CD14-positive monocyte (primary cell): ENCODE data around the gene GLCCI1. TPM values are rescaled to one million over a fixed set of nuclear protein-coding genes. Genes with fewer than 3 reads are reported as not detected.

ENCODE experiments used
- DNase-seq, 3 donors: peaks; one replicate each; pipeline ENCODE4 v3.0.0-alpha.2; 2011 to 2022
- H2AFZ ChIP-seq: 2 replicates; pipeline ENCODE4 v1.6.0; 2012; ENCODE audit warnings: mild to moderate bottlenecking, low read depth, low read length, inconsistent platforms; ENCODE audit not compliant: insufficient read depth, poor library complexity, severe bottlenecking
- H3K27ac ChIP-seq, 2 donors: 1 replicate in 1 of 2; 2 replicates in 1 of 2; pipeline ENCODE4 v1.5.1; 2012 to 2013; ENCODE audit warnings: low read length in 2 of 2, control low read depth in 1 of 2, inconsistent platforms in 1 of 2, low read depth in 1 of 2, mild to moderate bottlenecking in 1 of 2
- H3K27me3 ChIP-seq, 2 donors: one replicate each; pipeline versions ENCODE4 v1.6.0 to v1.6.1; 2011 to 2013; ENCODE audit warnings: low read length in 2 of 2; ENCODE audit not compliant: control insufficient read depth in 2 of 2, insufficient read depth in 2 of 2
- H3K36me3 ChIP-seq, 2 donors: replicated peaks in 1 of 2; 1 replicate in 1 of 2; 2 replicates in 1 of 2; pipeline versions ENCODE4 v1.5.1 to v1.6.1; 2012 to 2013; ENCODE audit warnings: low read length in 2 of 2, control low read depth in 1 of 2, inconsistent platforms in 1 of 2, mild to moderate bottlenecking in 1 of 2; ENCODE audit not compliant: insufficient read depth in 2 of 2, control insufficient read depth in 1 of 2
- H3K4me1 ChIP-seq, 2 donors: 1 replicate in 1 of 2; 2 replicates in 1 of 2; pipeline versions ENCODE4 v1.5.1 to v1.6.1; 2012 to 2013; ENCODE audit warnings: low read length in 2 of 2, control low read depth in 1 of 2, inconsistent platforms in 1 of 2, mild to moderate bottlenecking in 1 of 2, moderate library complexity in 1 of 2; ENCODE audit not compliant: insufficient read depth in 2 of 2, control insufficient read depth in 1 of 2
- H3K4me2 ChIP-seq: replicated peaks from 2 replicates; pipeline ENCODE3; 2012; ENCODE audit warnings: low read length, moderate library complexity, mild to moderate bottlenecking; ENCODE audit not compliant: poor library complexity, severe bottlenecking; ENCODE audit errors: extremely low read depth
- H3K4me3 ChIP-seq, 3 experiments: fragments of 200-600 bp in 1 of 3; sonication (generic) in 1 of 3; replicated peaks in 1 of 3; 1 replicate in 2 of 3; 2 replicates in 1 of 3; pipeline ENCODE4 v1.5.1; 2011 to 2013; ENCODE audit warnings: low read length in 3 of 3, mild to moderate bottlenecking in 3 of 3, control low read depth in 2 of 3, low read depth in 2 of 3, inconsistent platforms in 1 of 3, moderate library complexity in 1 of 3
- H3K79me2 ChIP-seq: 2 replicates; pipeline ENCODE4 v1.6.0; 2012; ENCODE audit warnings: mild to moderate bottlenecking, control low read depth, inconsistent platforms, low read length, moderate library complexity; ENCODE audit not compliant: insufficient read depth
- H3K9ac ChIP-seq: 2 replicates; pipeline ENCODE4 v1.6.0; 2017; ENCODE audit warnings: low read length, mild to moderate bottlenecking; ENCODE audit not compliant: insufficient read depth, poor library complexity, severe bottlenecking
- H3K9me3 ChIP-seq, 2 donors: replicated peaks in 1 of 2; 1 replicate in 1 of 2; 2 replicates in 1 of 2; pipeline versions ENCODE4 v1.5.1 to v1.6.1; 2012 to 2013; ENCODE audit warnings: low read length in 2 of 2, control low read depth in 1 of 2; ENCODE audit not compliant: control insufficient read depth in 1 of 2, insufficient read depth in 1 of 2
- H4K20me1 ChIP-seq: 2 replicates; pipeline ENCODE4 v1.6.0; 2012; ENCODE audit warnings: mild to moderate bottlenecking, low read length, control low read depth, moderate library complexity; ENCODE audit not compliant: insufficient read depth
- H3K27ac Mint-ChIP-seq, 7 donors: one replicate each; pipeline ENCODE4 v1.8.0; 2020; ENCODE audit warnings: mild to moderate bottlenecking in 7 of 7, mixed read lengths in 7 of 7, moderate library complexity in 6 of 7, inconsistent platforms in 2 of 7
- H3K27me3 Mint-ChIP-seq, 3 donors: one replicate each; pipeline ENCODE4 v1.8.0; 2021 to 2022; ENCODE audit warnings: low read depth in 3 of 3, mild to moderate bottlenecking in 3 of 3, mixed read lengths in 3 of 3, moderate library complexity in 3 of 3, inconsistent platforms in 1 of 3
- H3K36me3 Mint-ChIP-seq, 2 donors: one replicate each; pipeline ENCODE4 v1.8.0; 2020; ENCODE audit warnings: mixed read lengths in 2 of 2, inconsistent platforms in 1 of 2, mild to moderate bottlenecking in 1 of 2
- H3K4me1 Mint-ChIP-seq: one replicate; pipeline ENCODE4 v1.8.0; 2020; ENCODE audit warnings: mild to moderate bottlenecking, mixed read lengths
- H3K4me3 Mint-ChIP-seq, 2 donors: one replicate each; pipeline ENCODE4 v1.8.0; 2020; ENCODE audit warnings: mild to moderate bottlenecking in 2 of 2, mixed read lengths in 2 of 2, moderate library complexity in 1 of 2
- H3K9me3 Mint-ChIP-seq, 7 donors: one replicate each; pipeline ENCODE4 v1.8.0; 2020 to 2022; ENCODE audit warnings: mixed read lengths in 7 of 7, mild to moderate bottlenecking in 6 of 7, moderate library complexity in 6 of 7, inconsistent platforms in 2 of 7
- WGBS: methylation state at CpG from one replicate; pipeline ENCODE4 v1.1.5; 2013; ENCODE audit warnings: missing lambda C conversion rate; ENCODE audit not compliant: insufficient coverage; 5-methylcytosine and 5-hydroxymethylcytosine counted together
- intact Hi-C, 2 donors: fragments of 100-400 bp; cut with micrococcal nuclease; formaldehyde crosslinking; loops; one replicate each; pipeline versions ENCODE4 v1.15.0 to v1.15.1; 2023
- polyA plus RNA-seq, 3 donors: library from polyadenylated mRNA; depleted of rRNA in 1 of 3; unstranded in 2 of 3; stranded (reverse) in 1 of 3; fragments of 300-500 nt in 2 of 3; fragments of >200 nt in 1 of 3; fragmentation: Illumina TruSeq in 2 of 3; gene quantifications; 1 replicate in 2 of 3; 2 replicates in 1 of 3; pipeline ENCODE4 v1.2.3, GENCODE V29; 2012 to 2021
- TF ChIP-seq, protein P1 (sequence below): fragments of 200-600 bp; IDR thresholded peaks from one replicate; pipeline ENCODE4 v1.8.0; 2022; ENCODE audit warnings: antibody characterized with exemption, mild to moderate bottlenecking

The GLCCI1 gene
- polyA plus RNA-seq, 3 donors, result 0.89 to 2.1 (median 1.1) TPM

DNA sequence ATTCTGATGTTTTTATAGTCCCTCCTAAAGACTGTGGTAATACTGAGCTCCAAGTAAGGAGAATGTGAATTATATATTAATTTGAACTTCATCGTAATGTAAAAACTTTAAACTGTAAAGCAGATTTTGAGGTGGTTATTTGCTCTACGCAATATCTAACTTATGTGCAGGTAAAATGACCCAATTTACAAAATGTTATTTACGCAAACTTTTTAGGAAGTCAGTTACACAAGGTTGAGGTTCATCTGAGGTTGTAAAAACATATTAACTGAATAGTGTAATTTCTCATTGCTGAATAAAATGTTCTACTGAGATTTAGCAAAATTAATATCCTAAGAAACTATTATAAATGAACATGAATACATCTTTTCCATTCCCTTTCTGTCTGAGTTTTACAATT is 15.8 kb downstream of the GLCCI1 start:
- intact Hi-C loops, result no loop called here
- no peaks in the 10 kb centered on the region for H3K27me3 Mint-ChIP-seq
- H3K79me2 ChIP-seq, result no peaks in the 10 kb centered on the region
- DNase-seq, result no peak
- TF ChIP-seq, protein P1, sequence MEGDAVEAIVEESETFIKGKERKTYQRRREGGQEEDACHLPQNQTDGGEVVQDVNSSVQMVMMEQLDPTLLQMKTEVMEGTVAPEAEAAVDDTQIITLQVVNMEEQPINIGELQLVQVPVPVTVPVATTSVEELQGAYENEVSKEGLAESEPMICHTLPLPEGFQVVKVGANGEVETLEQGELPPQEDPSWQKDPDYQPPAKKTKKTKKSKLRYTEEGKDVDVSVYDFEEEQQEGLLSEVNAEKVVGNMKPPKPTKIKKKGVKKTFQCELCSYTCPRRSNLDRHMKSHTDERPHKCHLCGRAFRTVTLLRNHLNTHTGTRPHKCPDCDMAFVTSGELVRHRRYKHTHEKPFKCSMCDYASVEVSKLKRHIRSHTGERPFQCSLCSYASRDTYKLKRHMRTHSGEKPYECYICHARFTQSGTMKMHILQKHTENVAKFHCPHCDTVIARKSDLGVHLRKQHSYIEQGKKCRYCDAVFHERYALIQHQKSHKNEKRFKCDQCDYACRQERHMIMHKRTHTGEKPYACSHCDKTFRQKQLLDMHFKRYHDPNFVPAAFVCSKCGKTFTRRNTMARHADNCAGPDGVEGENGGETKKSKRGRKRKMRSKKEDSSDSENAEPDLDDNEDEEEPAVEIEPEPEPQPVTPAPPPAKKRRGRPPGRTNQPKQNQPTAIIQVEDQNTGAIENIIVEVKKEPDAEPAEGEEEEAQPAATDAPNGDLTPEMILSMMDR, result no peak
- no peaks in the 10 kb centered on the region for H3K36me3 ChIP-seq
- no peak overlapping the region for H2AFZ ChIP-seq
- no peaks in the 10 kb centered on the region for H3K27me3 ChIP-seq
- H3K9me3 ChIP-seq, result no peaks in the 10 kb centered on the region
- no peak overlapping the region for H3K27ac ChIP-seq
- H3K9me3 Mint-ChIP-seq, result peaks cover 0 to 1% (median 0%) of the 10 kb centered on the region in 7 donors
- no peaks in the 10 kb centered on the region for H4K20me1 ChIP-seq
- peaks cover 8% of the 10 kb centered on the region for H3K4me1 Mint-ChIP-seq
- no peak overlapping the region for H3K9ac ChIP-seq
- no peaks in the 10 kb centered on the region for H3K36me3 Mint-ChIP-seq
- WGBS, result no CpG with 5 or more reads among the region's 3 CpGs
- no peak overlapping the region for H3K4me2 ChIP-seq
- no peak overlapping the region for H3K4me3 ChIP-seq
- H3K4me1 ChIP-seq, result no peaks in the 10 kb centered on the region
- H3K4me3 Mint-ChIP-seq, result no peak overlapping the region
- H3K27ac Mint-ChIP-seq, result no peak overlapping the region

DNA sequence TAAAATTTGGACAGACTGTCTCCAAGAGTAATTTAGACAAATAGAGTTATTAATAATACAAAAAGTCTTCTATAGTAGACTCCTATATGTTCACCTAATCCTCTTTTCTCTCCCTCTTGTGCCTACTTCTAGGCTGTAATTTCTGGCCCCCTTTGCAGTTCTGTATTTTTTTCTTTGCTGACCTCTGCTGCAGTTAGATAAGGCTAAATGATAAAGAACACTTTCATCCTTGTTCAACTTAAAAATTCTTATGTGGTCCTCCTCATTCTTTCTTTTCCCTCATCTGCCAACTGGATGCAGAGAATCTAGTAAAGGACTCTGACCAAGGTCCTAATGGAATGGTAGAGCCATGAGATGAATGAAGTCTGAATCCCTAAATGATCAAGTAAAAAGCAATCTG is 20.1 kb downstream of the GLCCI1 start:
- H3K4me3 Mint-ChIP-seq, result no peak overlapping the region
- H3K79me2 ChIP-seq, result no peaks in the 10 kb centered on the region
- H3K4me2 ChIP-seq, result no peak overlapping the region

More for the DNA sequence above, 20.1 kb downstream of the GLCCI1 start:
- Mint-ChIP-seq H3K27ac (no peak overlapping the region), H3K4me1 (peaks cover 9% of the 10 kb centered on the region), H3K27me3 (no peaks in the 10 kb centered on the region), H3K9me3 (peaks cover 6 to 14% (median 11%) of the 10 kb centered on the region in 7 donors), H3K36me3 (peaks cover 0 to 3% of the 10 kb centered on the region in 2 donors)
- intact Hi-C loops, result no loop called here
- Histone ChIP-seq H3K4me3 (no peak overlapping the region), H3K36me3 (no peaks in the 10 kb centered on the region), H3K27me3 (no peaks in the 10 kb centered on the region), H3K4me1 (no peaks in the 10 kb centered on the region), H3K9me3 (peaks cover 0 to 9% of the 10 kb centered on the region in 2 donors), H3K27ac (no peak overlapping the region), H3K9ac (no peak overlapping the region), H2AFZ (no peak overlapping the region), H4K20me1 (no peaks in the 10 kb centered on the region)
- TF ChIP-seq, protein P1, result no peak
- DNase-seq, result no peak
